ENCODE results near the gene COMMD9. TPM values are rescaled to one million over a fixed set of nuclear protein-coding genes. Genes with fewer than 3 reads are reported as not detected.

COMMD9 gene
- total and polyA plus RNA-seq, 2 donors = 33.6 to 40.5 TPM

Other genes starting within 250 kb of the COMMD9 start
- gene PRR5L, start 6.9 kb upstream of the COMMD9 start, total RNA-seq = 18.8 TPM
- 3.6 TPM for gene PRR5L, start 6.9 kb upstream of the COMMD9 start, polyA plus RNA-seq
- gene TRAF6, start 220.8 kb upstream of the COMMD9 start, total RNA-seq = 14.8 TPM
- gene TRAF6, start 220.8 kb upstream of the COMMD9 start, polyA plus RNA-seq = 6.6 TPM